Central memory CD4-positive, alpha-beta T cell (primary cell): ENCODE data around the gene B3GAT1.

ENCODE experiments used
- DNase-seq: peaks from one replicate; pipeline ENCODE4 v3.0.0; 2022

The B3GAT1 gene

DNA sequence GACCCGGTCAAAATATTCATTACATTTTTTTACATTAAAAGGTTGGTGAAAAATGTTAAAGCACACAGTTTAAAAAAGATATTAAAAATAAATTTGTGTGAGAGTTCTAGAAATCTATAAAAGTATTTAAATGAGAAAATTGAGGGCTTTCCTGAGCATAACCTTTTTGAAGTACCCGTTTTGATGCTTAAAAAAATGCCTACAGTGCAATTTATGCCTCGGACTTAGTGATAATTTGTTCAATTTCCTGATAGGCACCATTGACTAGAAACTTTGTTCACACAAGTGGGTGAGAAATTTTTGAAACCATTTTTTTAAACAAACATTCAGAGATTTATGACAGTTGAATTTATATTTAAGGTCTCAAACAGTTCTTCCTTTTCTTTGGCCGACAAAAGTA is 29.7 kb upstream of the B3GAT1 start:
- DNase-seq = no peak

DNA sequence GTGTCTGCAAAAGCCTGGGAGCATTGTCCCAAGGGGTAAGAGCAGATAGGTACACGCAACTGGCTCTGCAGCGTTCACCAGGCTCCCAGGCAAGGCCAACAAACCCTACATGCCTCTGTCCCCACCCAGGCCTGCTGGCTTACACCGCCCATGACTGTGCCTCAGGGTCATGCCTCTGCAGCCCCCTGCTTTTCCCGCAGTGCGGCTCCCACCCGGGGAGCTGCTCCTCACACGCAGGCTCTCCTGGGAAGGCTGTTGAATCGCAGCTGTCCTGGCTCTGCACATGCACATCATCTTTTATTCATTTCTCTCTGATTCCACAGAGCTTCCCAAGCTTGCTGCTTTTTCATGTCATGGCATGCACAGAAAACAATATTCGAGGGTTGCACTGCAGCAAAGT is 29.2 kb upstream of the B3GAT1 start:
- no peak for DNase-seq

DNA sequence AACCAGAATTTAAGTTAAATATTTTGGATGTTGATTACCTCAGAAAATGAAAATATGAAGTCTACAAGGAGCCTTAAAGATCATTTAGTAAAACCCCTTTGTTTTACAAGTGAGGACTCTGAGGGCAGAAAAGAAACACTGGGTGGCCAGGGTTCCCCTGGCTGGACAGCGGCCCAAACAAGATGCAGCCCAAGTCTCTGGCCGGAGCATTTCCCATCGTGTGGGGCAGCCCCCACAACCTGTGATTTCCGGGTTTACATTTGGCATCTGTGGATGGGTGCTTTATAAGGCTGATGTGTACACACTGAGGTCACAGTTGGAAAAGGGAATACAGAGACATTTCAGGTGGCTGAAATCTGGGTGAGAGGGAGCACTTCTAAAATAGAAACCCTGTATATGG is 28.8 kb upstream of the B3GAT1 start:
- DNase-seq = no peak

DNA sequence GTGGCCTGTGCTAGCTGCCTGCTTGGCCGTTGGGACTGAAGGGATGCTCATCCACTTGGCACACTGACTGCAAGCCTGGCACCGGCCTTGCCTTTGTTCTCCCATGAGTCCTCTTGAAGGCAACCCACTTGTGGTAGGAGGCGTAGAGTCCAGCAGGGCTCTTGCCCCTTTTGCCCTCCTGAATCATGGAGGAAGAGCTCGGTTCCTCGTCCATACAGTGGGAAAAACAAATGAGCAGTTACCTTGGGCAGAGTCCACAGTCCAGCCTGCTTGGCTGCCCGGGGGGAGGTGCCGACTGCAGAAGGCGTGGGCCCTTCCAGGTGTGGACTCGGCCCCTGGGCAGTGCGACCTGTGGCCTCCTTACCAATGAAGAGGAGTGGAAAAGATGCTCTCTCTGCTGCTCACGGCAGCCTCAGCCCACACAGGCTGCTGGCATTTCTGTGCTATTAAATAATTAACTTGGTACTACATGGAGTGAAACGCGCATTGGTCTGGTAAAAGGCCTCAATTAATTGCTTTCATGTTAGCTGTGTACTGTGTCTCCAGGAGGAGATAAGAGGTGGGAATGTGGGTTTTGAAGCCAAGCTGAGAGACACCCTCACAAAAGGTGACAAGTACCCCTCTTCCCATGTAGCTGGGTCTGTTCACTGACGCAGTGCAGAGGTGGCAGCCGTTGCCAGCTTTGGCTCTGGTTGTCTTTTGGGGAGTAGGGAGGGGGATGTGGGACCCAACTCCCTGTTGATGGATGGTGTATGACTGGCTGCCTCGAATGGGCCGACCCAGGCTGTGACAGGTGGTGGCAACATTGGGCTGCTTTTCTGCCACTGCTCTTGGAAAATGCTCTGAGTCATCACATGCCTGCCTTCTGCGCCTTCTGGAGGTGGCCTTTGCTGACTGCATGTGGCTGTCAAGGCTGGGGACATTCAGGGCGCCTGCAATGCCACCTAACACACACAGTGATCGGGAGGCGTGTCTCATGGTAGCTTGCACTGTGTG is 26.8 kb upstream of the B3GAT1 start:
- no peak for DNase-seq

DNA sequence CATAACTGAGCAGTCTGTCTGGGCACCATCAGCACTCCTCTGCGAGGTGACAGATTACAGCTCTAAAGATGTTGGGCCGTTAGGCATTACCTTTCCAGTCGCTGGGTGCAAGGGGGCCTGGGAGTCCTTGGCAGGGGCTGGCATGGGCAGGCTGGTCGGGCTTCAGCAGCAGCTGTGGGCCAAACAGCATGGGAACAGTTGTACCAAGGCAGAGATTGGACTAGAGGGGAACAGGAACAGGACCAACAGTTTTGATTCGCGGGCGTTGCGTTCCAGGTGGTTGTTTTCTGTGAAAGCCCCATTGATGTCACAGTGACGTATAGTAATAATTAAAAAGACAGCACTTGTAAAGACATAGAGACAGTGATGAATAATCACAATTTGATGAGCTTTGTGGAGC is 25.8 kb upstream of the B3GAT1 start:
- no peak for DNase-seq

DNA sequence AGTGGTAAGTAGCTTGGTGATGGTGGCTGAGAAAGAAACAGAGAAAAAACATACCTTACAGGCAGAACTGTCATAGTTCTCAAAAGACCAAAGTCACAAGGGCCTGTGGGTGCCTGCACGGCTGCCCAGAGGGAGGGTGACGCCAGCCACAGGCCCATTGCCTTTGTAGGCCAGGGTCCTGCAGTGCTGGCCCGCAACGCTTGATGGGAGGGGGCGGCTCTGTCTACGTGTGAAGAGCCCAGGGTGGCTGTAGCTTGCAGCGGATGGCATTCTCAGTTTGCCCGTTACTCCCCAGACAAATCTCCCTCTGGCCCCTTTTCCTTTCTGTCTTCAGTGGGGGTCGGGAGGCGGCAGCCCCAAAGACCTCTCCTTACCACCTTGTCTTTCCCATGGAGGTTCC is 24.7 kb upstream of the B3GAT1 start:
- no peak for DNase-seq

DNA sequence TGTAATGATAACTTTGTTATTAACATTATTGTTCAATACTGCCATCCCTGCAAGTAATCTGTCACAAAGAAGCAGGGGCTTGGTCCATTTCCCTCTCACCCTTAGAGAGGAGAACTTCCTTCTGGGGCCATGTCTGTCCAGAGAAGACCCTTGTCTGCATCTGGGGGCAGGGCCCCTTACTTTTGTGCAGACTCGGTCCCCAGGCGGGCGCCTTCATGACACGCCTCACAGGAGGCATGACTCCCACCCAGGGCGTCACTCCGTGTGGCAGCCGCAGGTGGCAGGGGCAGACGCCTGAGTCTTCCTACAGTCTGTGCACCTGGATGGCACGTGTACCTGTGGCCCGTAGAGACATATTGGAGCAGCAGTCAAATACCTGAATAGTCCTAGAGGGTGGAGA is 21.8 kb upstream of the B3GAT1 start:
- no peak for DNase-seq

DNA sequence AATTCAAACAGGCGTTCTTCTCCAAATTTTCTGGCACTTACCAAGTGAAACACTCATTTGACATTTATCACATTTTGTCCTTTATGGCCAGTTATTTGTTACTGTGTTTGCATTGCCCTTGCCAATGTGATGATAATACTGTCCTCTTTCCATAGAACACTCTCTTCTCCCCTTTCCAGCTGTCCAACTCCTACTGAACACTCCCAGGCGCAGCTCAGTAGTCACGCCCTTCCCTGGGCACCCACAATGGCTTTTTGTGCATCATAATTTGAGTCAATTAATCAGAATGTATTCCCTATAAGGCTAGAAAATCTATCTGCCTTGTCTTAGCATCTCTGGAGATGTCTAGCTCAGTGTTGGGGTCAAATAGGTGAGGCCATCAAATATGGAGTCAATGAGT is 21.2 kb upstream of the B3GAT1 start:
- no peak for DNase-seq

DNA sequence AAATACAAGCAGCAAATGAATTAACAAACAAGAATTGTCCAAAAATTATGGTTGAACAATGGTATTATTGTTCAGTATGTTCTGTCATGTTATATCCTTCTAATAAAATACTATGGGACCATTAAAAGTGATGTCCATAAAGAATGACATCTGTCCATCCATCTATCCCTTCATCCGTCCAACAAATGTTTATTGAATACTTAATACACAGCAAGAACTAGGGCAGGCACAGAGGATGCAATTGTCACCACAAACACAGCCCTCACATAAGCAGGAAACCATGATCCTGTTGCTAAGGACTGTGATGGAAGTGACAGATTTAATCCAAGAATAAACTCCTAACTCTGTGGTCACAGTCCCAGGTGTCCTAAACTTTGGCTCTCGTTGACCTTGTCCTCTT is 20.7 kb upstream of the B3GAT1 start:
- no peak for DNase-seq

DNA sequence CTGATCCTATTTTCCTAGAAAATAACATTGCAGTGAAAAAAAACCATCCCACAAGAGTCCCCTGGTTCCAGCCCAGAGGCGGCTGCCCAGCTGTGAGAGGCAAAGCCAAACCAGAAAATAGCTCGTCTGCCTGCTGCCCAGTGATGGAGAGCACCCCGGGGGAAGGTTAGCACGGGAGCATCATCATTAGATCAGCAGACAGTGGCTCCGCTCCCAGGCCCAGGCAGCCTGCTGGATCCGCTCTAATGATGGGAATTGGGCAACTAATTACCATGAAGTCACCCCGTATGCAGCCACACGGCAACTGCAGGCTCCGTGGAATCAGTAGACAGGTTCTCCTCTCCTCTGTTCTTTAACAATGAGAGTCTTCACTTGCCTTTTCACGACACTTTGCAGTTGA is 17.1 kb upstream of the B3GAT1 start:
- DNase-seq = no peak

DNA sequence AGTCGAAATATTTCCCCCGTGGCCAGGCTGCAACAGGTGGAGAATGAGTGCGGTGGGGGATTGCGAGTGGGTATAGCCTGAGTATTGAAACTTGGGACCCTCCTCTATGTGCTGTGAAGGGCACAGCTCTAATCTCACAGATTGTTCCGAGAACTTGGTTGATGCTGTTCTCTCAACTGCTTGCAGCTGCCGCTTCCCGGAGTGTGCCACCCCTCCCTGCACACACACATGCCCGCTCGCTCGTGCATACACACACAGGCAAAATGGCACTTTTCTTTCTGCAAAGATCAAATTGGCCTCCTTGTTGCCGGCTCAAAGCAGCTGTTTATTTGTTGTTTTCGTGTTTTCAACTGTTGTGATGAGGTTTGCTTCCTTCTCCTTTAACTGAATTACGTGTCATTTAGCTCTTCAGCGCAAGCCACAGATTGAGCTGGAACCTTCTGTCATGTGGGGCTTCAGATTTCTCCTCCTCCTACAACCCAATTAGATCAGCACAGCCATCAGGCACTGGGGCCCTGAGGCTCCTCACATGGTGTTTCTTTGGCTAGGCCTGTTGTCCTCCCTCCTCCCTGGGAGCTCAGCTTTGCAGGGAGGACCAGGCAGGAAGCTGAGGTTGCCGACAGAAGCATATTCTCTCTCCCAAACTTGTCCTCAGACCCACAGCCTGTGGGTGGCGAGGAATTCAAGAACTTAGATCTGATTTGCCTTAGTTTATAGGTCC is 13.9 kb upstream of the B3GAT1 start:
- DNase-seq = no peak

DNA sequence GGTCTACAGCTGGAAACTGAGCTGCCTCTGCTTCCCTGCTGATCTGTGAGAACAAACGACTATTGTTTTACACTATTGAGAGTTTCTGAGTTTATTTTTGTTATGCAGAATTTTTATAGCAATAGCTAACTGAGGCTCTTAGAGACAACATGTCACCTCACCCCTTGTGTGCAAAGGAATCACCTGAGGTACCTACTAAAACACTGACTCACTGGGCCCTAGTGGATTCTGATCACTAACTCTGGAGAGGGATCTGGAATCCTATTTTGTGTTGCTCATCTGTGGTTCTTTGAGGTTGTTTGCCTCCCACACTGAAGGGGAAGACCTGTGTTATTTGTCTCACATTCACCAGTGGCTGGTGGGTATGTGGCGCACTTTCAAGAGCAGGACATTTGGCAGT is 13.4 kb upstream of the B3GAT1 start:
- DNase-seq = no peak

DNA sequence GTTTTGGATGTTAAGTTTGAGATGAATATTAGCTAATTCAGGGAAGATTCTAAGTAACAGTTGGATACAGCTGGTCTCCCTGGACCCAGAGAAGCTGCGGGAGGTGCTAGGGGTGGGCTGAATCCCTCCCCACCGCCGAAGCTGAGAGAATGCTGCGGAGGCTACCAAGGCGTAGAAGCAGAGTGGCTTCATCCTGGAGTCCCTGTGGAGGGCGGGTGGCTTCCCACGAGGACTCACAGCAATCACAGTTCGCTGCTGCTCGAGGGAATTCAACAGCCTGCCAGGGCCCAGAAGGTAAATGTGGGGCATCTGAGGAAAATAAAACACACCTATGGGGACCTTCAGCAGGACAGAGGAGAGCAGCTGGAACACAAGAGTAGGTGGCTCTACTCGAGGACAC is 11.1 kb upstream of the B3GAT1 start:
- no peak for DNase-seq

DNA sequence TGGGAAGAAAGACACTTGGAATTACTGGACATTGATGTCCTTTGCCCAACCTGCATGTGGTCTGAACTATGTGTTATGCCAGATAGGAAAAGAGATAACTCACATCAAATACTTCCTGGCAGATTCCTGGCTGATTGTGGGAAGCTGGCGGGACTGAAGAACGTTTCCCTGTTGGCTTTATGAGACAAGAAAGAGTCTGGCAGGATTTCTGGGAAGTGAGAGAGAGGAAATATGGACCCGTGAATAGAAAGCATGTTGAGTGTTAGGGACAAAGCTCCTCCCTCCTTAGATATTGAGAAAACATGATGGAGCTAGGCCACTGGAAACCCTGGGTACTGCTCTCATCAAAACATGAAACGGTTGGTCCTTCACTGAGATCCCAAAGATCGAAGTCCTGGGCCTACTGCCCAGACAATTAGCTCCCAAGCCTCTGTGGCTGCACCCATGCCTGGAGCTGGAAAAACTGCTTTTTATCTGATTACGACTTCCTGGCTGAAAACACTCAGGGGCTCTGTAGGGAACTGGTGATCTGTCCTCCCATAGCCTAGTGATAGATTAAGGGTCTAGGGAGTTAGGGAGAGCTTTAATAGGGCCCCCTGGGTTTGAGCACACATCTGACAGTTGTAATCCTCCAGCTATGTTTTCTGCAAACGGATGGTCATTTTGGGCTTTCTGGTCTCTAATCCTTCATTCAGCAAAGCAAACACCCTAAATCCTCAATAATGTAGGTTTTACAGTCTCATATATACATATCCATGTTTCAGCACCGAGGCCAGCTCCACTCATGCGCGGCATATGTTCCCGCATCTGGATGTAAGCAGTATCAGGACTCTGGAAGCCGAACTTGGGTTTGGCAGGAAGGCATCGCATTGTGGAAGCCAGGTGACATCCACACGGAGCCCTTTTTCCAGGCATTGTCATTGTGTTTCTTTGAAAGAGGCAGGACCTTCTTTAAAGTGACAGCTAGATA is 6.1 kb upstream of the B3GAT1 start:
- DNase-seq = no peak

DNA sequence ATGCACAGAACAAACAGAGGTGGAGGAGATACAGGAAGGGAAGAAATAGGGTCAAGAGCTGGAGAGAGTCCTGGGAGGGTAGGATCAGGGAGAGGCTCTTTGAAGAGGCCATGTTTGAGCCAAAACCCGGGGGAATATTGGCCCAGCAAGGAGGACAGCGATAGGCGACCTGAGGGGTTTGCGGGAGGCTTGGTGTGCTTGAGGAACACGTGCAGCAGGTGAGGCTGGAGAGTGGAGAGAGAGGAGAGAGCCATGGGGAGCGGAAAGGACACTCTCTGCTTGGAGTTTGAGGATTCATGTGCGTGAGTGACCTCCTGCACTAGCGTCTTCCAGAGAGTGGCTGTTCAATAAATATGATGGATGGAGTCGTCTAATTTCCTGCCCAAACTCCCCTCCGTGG is 4.7 kb upstream of the B3GAT1 start:
- no peak for DNase-seq

DNA sequence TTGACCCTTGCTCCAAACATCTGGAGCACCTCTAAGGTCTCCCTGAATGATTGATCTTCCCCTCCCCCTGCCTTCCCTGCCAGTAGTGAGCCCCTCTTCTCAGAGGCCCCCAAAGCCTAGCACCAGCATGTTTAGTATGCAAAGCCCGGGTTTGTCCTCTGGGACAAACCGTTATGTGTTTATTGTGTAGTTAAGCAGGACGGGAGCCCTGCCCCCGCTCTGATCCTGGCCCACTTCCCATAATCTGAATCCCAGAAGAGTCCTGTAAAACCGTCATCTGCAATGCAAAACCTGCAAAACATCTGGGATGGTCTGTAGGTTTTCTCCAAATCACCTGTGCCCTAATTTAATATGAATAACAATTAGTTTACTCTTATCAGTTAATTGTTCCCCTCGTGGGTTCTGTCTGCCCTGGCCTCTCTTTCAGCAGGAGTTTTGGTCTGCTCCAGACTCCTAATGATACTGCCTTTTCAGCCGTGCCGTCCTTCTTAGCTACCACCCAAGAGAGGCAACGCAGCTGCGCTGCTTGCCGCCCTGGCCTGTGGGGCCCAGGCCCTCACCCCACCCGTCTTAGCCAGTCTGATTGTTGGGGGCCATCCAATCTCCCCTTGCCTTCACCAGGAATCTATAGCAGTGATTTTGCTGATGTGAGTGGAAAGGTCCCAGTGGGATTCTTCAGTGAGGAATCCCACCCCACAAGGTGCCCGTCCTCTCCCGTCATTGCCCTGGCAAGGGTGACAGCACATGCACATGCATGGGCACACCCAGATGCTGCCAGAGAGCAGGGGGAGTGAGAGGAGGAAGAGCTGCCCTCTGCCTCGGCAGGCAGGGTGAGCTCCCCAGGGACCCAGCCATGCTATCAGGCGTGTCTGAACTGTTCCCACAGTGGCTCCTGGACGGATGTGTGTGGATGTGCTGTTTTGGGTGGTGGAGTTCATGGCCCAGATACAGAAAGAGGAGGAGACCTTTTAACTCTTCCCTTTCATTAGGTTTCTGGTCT is 3.0 kb upstream of the B3GAT1 start:
- DNase-seq = no peak

DNA sequence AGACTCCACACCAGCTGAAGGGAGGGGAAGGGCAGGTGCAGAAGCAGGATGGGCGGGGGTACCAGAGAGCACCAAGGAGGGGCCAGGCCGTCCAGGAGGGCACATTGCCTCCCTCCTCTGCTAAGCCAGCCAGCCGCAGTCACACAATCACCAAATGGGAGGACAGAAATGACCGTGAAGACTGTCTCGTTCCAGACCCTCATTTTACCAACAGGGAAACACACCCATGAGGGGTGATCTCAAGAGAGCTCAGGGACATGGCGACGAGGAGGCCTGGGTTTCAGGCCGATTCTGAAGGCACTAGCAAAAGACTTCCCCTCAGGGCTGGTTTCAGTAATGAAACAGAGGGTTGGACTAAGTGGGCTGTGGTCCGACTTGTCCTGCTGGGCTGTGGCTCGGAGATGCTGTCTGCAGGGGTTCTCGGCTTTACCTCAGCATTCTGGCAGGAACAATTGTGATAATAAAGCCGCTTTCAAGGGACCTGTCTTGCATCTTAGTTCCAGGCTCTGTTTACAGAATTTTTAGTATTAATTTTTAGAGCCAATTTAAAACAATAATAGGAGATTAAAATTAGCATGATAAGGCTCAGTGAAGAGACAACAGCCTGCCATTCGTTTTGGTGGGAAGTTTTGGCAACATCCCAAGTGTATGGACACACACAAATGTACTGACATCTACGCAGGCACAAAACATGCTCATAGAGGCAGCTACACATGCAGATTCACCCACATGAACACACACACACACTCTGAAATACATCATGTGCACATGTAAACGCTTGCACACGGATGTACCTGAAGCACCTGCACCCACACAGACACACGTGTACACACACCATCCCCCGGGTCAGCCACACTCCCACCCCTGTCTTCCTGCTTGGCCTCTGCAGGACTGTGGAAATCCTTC is 2.0 kb upstream of the B3GAT1 start:
- no peak for DNase-seq

DNA sequence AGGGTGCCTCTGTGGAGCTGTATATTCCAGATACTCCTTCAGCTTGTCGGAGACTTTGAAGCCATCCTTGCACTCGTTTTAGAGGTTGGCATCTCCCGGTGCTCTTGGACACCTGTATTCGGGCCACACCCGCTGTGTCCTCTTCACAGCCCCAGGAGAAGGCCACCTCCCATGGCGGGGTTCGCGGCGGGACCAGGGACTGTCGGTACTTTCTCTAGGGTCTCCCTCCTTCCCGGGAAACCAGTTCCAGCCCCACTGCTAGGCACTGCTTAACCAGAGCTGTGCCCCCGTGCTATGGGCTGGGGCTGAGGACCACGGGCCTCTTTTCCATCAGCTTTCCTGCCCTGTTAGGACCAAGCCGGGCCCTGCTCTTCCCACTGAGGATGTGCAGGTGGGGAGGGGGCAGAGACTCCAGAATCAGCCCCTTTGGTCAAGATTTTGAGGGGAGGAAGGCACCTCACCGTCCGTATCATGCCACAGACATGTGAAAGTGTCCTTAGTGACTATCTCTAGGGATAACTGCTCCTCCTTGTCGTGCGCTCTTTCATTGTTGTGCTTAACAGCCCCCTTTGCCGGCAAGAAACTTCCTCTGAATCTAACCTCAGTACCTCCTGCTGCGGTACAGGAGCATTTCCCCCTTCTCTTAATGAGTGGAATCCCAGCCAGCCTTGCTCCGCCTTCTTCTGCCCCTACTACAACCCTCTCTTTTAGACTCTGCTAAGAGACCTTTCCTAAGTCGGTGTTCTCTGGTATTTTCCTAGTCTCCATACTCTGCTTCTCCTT is 1.2 kb upstream of the B3GAT1 start:
- DNase-seq = no peak

DNA sequence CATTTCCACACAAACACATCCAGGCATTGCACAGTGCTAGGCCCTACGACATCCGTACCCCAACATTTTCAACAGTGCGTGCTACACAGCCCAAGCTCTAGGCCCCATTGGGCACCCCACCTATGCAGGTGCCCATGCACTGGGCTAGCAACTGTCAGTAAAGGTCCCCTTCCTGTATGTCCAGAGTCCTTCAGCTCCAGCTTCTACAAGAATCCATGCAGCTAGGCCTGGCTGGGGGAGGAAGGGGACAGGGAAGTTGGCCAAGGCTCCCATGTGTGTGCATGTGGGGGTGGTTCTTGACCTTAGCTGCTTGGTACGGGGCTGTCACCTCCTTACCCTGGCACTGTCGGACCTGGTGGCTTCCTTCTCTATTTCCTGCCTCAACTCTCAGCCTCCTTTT is 1.3 kb downstream of the B3GAT1 start:
- no peak for DNase-seq
